A549 (cell line): ENCODE results near the gene ETV7. TPM values are rescaled to one million over a fixed set of nuclear protein-coding genes. Genes with fewer than 3 reads are reported as not detected.

Experiments used
- ATAC-seq, 2 experiments: fragments of 200-7000 bp in 1 of 2; fragments of >200 bp in 1 of 2; cut with Nextera tagmentation in 1 of 2; cut with Tn5 transposase in 1 of 2; 3 replicates each; pipeline versions ENCODE4 v1.8.0 to v1.9.1; 2018 to 2020; ENCODE audit warnings: mild to moderate bottlenecking in 1 of 2, moderate library complexity in 1 of 2
- CTCF ChIA-PET: fragments of 300-600 bp; sonication (Branson Sonifier 250); formaldehyde crosslinking; extraction: SDS; loops from one replicate; lab custom pipeline; 2021; ENCODE audit warnings: antibody characterized with exemption, inconsistent platforms; lab: Yijun Ruan, JAX
- POLR2A ChIA-PET: fragments of 350-600 bp; formaldehyde crosslinking; extraction: SDS; loops from one replicate; lab custom pipeline; 2021; ENCODE audit warnings: antibody characterized with exemption, inconsistent platforms; lab: Yijun Ruan, JAX
- DNase-seq, 2 experiments: peaks; one replicate each; pipeline versions ENCODE4 v3.0.0 to v3.0.0-alpha.2; 2011 to 2016; ENCODE audit warnings: low read depth in 1 of 2, low spot score in 1 of 2
- FAIRE-seq: peaks from 2 replicates; lab custom pipeline; 2011; peaks lifted over from hg19 to GRCh38; lab: Jason Lieb, UNC
- H3K27ac ChIP-seq, 2 experiments: fragments of >200 bp; sonication (Bioruptor Twin); formaldehyde crosslinking; 3 replicates each; pipeline ENCODE4 v1.5.1; 2016 to 2017
- H3K4me1 ChIP-seq: fragments of >200 bp; sonication (Bioruptor Twin); formaldehyde crosslinking; 3 replicates; pipeline ENCODE4 v1.6.1; 2016
- H3K4me2 ChIP-seq: fragments of >200 bp; sonication (Bioruptor Twin); formaldehyde crosslinking; 3 replicates; pipeline ENCODE4 v1.6.1; 2016
- H3K4me3 ChIP-seq: fragments of >200 bp; sonication (Bioruptor Twin); formaldehyde crosslinking; 3 replicates; pipeline ENCODE4 v1.5.1; 2016
- H3K9me3 ChIP-seq: fragments of >200 bp; sonication (Bioruptor Twin); formaldehyde crosslinking; 3 replicates; pipeline ENCODE4 v1.6.1; 2016
- CHD2 ChIP-seq: fragments of 150-350 bp; IDR thresholded peaks from 2 replicates; pipeline ENCODE4 v1.6.1; 2014; ENCODE audit warnings: low read length; ENCODE audit not compliant: partially characterized antibody
- CHD4 ChIP-seq: fragments of 200-600 bp; sonication (generic); IDR thresholded peaks from 2 replicates; pipeline ENCODE4 v1.6.1; 2016; ENCODE audit warnings: antibody characterized with exemption, mild to moderate bottlenecking, borderline replicate concordance
- EHMT2 ChIP-seq: fragments of 200-600 bp; sonication (generic); IDR thresholded peaks from 2 replicates; pipeline ENCODE4 v1.6.1; 2016; ENCODE audit warnings: antibody characterized with exemption, low read depth, mild to moderate bottlenecking, moderate library complexity
- KDM1A ChIP-seq: fragments of 200-600 bp; sonication (generic); IDR thresholded peaks from 2 replicates; pipeline ENCODE4 v1.6.1; 2016; ENCODE audit warnings: low read depth, mild to moderate bottlenecking
- MYC ChIP-seq: IDR thresholded peaks from 2 replicates; pipeline ENCODE4 v1.6.1; 2012; ENCODE audit warnings: mild to moderate bottlenecking, inconsistent platforms, low read length, improper control_type of control experiment, borderline replicate concordance
- NFE2L2 ChIP-seq: fragments of 150-350 bp; conservative IDR thresholded peaks from 2 replicates; pipeline ENCODE4 v1.6.1; 2014; ENCODE audit warnings: low read length
- POLR2A ChIP-seq: IDR thresholded peaks from 2 replicates; pipeline ENCODE4 v1.6.1; 2012; ENCODE audit warnings: mild to moderate bottlenecking, low read length
- RAD21 ChIP-seq, 2 experiments: fragments of >200 bp in 1 of 2; sonication (Bioruptor Twin) in 1 of 2; formaldehyde crosslinking in 1 of 2; IDR thresholded peaks in 1 of 2; conservative IDR thresholded peaks in 1 of 2; 2 replicates in 1 of 2; 3 replicates in 1 of 2; pipeline ENCODE4 v1.6.1; 2012 to 2018; ENCODE audit warnings: inconsistent platforms in 1 of 2
- RNF2 ChIP-seq: fragments of 200-600 bp; sonication (generic); IDR thresholded peaks from 2 replicates; pipeline ENCODE4 v1.6.1; 2016; ENCODE audit warnings: low read depth, mild to moderate bottlenecking, antibody characterized with exemption, moderate library complexity, borderline replicate concordance
- SMC3 ChIP-seq: fragments of >200 bp; sonication (Bioruptor Twin); formaldehyde crosslinking; IDR thresholded peaks from 3 replicates; pipeline ENCODE4 v1.6.1; 2018; ENCODE audit warnings: inconsistent platforms
- TFCP2L1 ChIP-seq: fragments of 250-450 bp; sonication (Bioruptor Pico); IDR thresholded peaks from 2 replicates; pipeline ENCODE4 v1.5.0; 2021; ENCODE audit warnings: mild to moderate bottlenecking
- ZFP36 ChIP-seq: fragments of 450-650 bp; IDR thresholded peaks from 2 replicates; pipeline ENCODE4 v1.6.1; 2014; ENCODE audit warnings: borderline replicate concordance; ENCODE audit not compliant: partially characterized antibody
- ZNF302 ChIP-seq: fragments of 250-450 bp; sonication (Bioruptor Pico); IDR thresholded peaks from 2 replicates; pipeline ENCODE4 v1.9.0; 2021; ENCODE audit warnings: inconsistent platforms, mild to moderate bottlenecking, moderate library complexity
- WGBS: methylation state at CpG from one replicate; pipeline ENCODE4 v1.1.6; 2017; ENCODE audit errors: missing lambda C conversion rate; 5-methylcytosine and 5-hydroxymethylcytosine counted together
- polyA plus RNA-seq, 4 experiments: library from polyadenylated mRNA; depleted of rRNA in 3 of 4; stranded (reverse); fragments of >200 nt; fragmentation: RNase III in 1 of 4; extraction: RNeasy Plus Mini Kit Qiagen cat#74134 plus additional on column Dnase treatment in 1 of 4; gene quantifications; 2 replicates in 3 of 4; 3 replicates in 1 of 4; pipeline ENCODE4 v1.2.3, GENCODE V29; 2011 to 2017
- TF ChIP-seq, protein P1 (sequence below): fragments of 450-650 bp; IDR thresholded peaks from 2 replicates; pipeline ENCODE4 v1.6.1; 2014; ENCODE audit warnings: antibody characterized with exemption
- TF ChIP-seq, protein P2 (sequence below): fragments of >200 bp; sonication (Bioruptor Twin); formaldehyde crosslinking; IDR thresholded peaks from 2 replicates; pipeline ENCODE4 v1.6.1; 2016
- TF ChIP-seq, protein P3 (sequence below): fragments of >200 bp; sonication (Bioruptor Twin); formaldehyde crosslinking; IDR thresholded peaks from 3 replicates; pipeline ENCODE4 v1.5.1; 2016
- TF ChIP-seq, protein P4 (sequence below): fragments of 250-450 bp; sonication (Bioruptor Pico); IDR thresholded peaks from 2 replicates; pipeline ENCODE4 v1.5.0; 2020; ENCODE audit warnings: low read depth, mild to moderate bottlenecking, moderate library complexity

ETV7 gene
- polyA plus RNA-seq, 2 of the 4 experiments (the other 2 are of a cell fraction), result 0.05 TPM; not detected in 1

DNA sequence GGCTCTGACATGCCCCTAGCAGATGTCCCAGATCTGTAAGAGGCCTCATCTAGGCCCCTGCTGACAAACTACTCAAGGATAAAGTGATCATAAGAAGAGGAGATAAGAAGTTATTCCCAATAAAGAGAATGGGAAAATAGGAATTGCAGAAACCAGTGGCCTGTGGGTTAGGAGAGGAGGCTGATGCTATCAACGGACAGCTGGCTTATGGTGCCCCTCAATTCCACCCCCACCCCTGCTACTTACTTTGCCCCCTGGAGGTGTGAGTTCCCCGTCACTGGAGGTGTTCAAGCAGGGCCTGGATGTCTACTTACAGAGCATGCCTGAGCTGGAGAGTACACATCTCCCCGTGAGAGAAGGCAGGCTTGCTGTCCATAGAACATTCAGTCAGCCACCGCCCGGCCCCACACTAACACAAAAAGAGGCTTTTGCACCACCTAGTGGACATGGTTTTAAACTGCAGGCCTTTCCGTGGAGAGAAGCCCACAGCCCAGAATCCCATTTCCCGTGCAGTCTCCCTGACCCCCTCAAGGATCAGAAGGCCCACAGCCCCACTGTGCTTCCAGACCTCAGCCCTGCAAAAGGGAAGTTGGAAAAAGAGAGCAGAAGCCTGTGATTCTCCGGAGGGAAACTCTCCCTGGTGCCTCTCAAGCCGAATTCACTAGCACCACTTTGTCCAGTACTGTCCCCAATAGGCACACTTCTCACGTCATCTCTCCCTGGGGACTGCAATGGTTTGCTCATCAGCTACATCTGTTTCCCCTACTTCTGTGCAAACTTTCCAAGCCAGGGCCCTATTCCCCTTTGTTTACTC, 27.0 kb downstream of the ETV7 start:
- ChIA-PET POLR2A (no interaction called here), CTCF (interaction anchor here (0.6 to 5.3 kb wide), 27 partner anchors 8 to 606 kb away, joined by 3 to 46 read pairs (median 4); no protein-coding TSS in a partner anchor)
- 0 out of 3 replicates have a peak, but pooled peaks cover 6% of the 10 kb centered on the region for H3K4me1 ChIP-seq
- FAIRE-seq (no peak), DNase-seq (peak; percentile 53 to 68), ATAC-seq (peak; percentile 90 to 96)
- peak overlapping the region; percentile 26; the same call in 1 of the 3 replicates for H3K4me2 ChIP-seq
- peak; percentile 78 to 84 for TF ChIP-seq RAD21 (conservative IDR thresholded peaks at IDR 0.05 in 1 of 2, IDR thresholded peaks at IDR 0.05 in 1 of 2)
- no peak for TF ChIP-seq ZFP36
- TF ChIP-seq, protein P1, sequence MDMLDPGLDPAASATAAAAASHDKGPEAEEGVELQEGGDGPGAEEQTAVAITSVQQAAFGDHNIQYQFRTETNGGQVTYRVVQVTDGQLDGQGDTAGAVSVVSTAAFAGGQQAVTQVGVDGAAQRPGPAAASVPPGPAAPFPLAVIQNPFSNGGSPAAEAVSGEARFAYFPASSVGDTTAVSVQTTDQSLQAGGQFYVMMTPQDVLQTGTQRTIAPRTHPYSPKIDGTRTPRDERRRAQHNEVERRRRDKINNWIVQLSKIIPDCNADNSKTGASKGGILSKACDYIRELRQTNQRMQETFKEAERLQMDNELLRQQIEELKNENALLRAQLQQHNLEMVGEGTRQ, result no peak
- TF ChIP-seq, protein P2, sequence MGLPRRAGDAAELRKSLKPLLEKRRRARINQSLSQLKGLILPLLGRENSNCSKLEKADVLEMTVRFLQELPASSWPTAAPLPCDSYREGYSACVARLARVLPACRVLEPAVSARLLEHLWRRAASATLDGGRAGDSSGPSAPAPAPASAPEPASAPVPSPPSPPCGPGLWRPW, result no peak
- peak; percentile 53 for TF ChIP-seq SMC3
- TF ChIP-seq CHD4, result no peak
- TF ChIP-seq, protein P3, sequence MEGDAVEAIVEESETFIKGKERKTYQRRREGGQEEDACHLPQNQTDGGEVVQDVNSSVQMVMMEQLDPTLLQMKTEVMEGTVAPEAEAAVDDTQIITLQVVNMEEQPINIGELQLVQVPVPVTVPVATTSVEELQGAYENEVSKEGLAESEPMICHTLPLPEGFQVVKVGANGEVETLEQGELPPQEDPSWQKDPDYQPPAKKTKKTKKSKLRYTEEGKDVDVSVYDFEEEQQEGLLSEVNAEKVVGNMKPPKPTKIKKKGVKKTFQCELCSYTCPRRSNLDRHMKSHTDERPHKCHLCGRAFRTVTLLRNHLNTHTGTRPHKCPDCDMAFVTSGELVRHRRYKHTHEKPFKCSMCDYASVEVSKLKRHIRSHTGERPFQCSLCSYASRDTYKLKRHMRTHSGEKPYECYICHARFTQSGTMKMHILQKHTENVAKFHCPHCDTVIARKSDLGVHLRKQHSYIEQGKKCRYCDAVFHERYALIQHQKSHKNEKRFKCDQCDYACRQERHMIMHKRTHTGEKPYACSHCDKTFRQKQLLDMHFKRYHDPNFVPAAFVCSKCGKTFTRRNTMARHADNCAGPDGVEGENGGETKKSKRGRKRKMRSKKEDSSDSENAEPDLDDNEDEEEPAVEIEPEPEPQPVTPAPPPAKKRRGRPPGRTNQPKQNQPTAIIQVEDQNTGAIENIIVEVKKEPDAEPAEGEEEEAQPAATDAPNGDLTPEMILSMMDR, result peak; percentile 65
- H3K27ac ChIP-seq, result no peak overlapping the region
- WGBS, result 31% methylated on average over 6 of the region's 10 CpGs
- H3K9me3 ChIP-seq, result no peaks in the 10 kb centered on the region
- no peak overlapping the region for H3K4me3 ChIP-seq

DNA sequence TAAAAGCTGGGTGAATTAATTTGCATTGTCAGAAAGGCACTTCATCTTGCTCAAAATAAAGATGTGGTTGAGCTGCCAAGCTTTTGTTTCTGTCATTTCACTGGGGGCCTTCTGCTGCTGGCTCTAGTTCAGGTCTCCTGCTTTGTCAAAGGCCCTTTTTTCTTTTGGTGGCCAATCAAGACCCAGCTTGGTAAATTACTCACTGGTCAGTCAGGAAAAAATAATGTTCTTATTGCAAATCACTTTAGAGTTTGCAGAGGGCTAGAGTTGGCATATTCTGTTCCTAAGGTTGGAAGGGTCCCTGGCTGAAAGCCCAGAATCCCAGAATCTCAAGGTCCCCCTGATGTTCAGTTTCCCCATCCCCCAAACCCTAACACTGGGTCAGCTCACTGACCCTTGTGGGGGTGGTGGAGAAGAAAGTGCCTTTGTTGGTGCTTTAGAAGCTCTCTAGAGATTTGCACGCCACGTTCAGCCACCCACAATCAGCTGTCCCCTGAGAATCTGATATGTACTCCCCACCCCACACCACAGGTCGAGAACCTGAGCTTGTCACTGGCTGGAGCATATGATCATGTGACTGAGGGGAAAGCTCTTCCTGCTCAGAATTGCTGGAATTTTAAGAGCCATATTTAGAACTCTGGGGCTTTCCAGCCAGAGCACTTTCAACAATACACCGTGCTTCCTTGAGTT, 29.1 kb downstream of the ETV7 start:
- H3K27ac ChIP-seq, result no peak overlapping the region
- no peaks in the 10 kb centered on the region for H3K9me3 ChIP-seq
- POLR2A ChIA-PET, result no interaction called here
- no peaks in the 10 kb centered on the region for H3K4me1 ChIP-seq
- TF ChIP-seq ZNF302 (CRISPR knock-in tag) (no peak), POLR2A (no peak), NFE2L2 (no peak), RNF2 (no peak), TFCP2L1 (CRISPR knock-in tag) (no peak), KDM1A (no peak), CHD2 (no peak), MYC (no peak), EHMT2 (no peak)
- TF ChIP-seq, protein P4, sequence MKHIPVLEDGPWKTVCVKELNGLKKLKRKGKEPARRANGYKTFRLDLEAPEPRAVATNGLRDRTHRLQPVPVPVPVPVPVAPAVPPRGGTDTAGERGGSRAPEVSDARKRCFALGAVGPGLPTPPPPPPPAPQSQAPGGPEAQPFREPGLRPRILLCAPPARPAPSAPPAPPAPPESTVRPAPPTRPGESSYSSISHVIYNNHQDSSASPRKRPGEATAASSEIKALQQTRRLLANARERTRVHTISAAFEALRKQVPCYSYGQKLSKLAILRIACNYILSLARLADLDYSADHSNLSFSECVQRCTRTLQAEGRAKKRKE (CRISPR knock-in tag), result no peak
- TF ChIP-seq, protein P1, result no peak
- CTCF ChIA-PET, result interaction anchor here (0.7 to 5.3 kb wide), 6 partner anchors 11 to 331 kb away, joined by 3 to 46 read pairs (median 5); partner anchors contain the start of gene MAPK14
- DNase-seq, result no peak
- ATAC-seq, result no peak
- WGBS, result 93% methylated on average over 3 of the region's 4 CpGs
- no peak overlapping the region for H3K4me3 ChIP-seq
- H3K4me2 ChIP-seq, result no peak overlapping the region
- no peak for FAIRE-seq
